OCI-LY1 (cell line): ENCODE results near the gene PHKB.

Experiments
- CTCF ChIP-seq: fragments of 200-600 bp; sonication (generic), shearing (Covaris generic); IDR thresholded peaks from 2 replicates; pipeline ENCODE4 v1.5.1; 2017; ENCODE audit warnings: mild to moderate bottlenecking, antibody characterized with exemption, low read length, moderate library complexity, mixed read lengths
- EZH2 ChIP-seq: fragments of 200-600 bp; sonication (generic), shearing (Covaris generic); IDR thresholded peaks from 2 replicates; pipeline ENCODE4 v1.8.0; 2017; ENCODE audit warnings: borderline replicate concordance, mixed run types, mild to moderate bottlenecking, antibody characterized with exemption, low read length, moderate library complexity, mixed read lengths

- TF ChIP-seq EZH2: no peak
- TF ChIP-seq CTCF: no peak
Measured at GRCh38 chr16:47732122-47732521, 271.0 kb downstream of the PHKB start.
